GM18861 (cell line): Measurements from ENCODE around the gene NSD1.

Experiments used
- ATAC-seq: cut with Tn5 transposase; IDR thresholded peaks from one replicate; pipeline ENCODE4 v1.9.1; 2021; ENCODE audit not compliant: unreplicated experiment

NSD1 gene

DNA sequence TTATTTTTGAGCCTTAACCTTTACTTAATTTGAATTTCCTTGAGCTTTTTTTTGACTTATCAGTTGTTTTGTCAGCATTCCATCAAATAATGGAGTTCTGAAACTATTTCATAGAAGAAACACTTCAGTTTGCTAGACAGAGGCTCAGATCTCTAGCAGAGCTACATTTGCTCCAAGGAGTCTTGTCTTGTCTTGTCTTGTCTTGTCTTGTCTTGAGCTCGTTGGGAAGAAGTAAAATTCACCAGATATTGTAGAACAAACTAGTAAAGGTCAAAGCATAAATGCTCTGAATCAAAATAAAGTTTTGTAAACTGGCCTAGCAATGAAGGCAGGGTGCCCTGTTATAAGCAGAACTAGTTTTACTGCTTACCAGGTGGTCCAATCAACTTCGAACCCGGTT lies 136.4 kb downstream of the NSD1 start:
- no peak for ATAC-seq

DNA sequence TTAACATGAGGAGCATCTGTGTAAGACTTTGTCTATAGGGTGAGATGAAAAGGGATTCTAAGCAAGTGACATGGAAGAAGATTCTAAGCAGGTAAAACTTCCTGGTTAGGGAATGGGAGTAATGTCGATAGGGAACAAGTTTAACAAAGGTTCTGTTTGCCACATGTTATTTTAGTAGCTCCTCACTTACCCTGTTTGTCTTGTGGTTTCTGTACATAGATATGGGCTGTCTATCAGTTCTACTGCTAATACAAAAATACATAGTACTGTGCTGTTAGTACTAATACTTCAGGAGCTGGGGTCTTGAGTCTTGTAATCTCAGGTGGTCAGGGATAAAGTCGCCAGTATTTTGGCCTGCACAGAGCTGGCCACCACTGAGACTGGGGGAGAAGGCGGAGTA lies 137.1 kb downstream of the NSD1 start:
- no peak for ATAC-seq

DNA sequence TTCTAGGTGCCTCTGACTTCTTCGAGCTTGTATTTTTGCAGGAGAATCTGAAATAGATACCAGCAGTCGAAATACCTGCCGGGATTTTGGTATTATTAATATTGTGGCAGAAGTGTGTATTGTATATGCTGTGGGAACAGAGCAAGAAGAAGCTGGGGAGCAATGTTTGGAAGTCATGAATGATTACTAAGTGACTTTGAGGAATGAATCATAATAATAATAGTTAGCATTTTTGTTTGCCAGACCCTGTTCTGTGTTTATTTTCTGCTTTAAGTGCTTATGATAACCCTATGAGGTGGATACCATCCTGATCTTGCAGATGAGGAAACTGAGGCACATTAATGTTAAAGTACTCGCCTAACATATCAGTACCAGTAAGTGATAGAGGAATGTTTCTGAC lies 137.5 kb downstream of the NSD1 start:
- ATAC-seq, result no peak

DNA sequence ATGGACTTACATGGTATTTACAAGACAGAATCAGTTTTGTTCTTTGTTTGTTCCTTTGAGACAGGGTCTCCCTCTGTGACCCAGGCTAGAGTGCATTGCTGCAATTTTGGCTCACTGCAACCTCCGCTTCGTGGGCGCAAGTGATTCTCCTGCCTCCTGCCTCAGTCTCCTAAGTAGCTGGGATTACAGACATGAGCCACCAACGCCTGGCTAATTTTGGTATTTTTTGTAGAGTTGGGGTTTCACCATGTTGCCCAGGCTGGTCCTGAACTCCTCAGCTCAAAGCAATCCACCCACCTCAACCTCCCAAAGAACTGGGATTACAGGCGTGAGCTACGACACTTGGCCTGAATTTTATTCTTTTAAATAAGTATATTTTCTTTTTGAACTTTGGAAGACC lies 142.3 kb downstream of the NSD1 start:
- ATAC-seq, result no peak

DNA sequence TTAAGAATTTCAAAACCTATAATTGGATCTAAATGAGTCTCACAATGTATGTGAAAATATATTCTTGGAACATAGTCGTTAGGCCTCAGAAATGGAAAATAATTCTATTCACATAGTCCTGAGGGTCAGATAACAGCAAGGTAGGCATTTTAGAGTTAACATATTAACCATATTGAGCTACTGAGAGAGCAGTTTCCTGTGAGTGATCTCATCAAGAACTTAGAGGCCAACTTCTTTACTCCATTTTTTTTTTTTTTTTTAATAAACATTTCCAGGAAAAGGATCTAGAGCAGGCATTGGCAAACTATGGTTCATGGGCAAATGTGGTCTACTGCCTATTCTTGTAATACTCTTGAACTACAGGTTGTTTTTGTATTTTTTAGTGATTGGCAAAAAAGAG lies 143.3 kb downstream of the NSD1 start:
- ATAC-seq, result no peak

DNA sequence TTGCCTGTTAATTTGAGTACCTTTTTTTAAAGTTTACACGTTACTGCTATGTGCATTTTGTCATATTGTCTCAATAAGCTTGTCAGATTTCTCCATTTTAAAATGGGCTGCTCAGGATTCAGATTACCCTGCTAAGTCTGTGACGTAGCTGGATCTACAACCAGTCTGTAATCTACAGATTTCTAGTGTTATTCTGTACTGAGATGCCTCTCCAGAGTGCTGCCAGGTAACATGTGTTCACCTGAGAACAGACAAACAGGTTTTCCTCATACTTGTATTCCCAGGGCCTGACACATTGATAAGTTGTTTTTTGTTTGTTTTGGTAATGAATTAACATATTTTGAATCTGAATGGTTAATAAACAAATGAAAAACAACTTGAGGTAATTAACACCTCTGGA lies 154.6 kb downstream of the NSD1 start:
- ATAC-seq, result no peak

DNA sequence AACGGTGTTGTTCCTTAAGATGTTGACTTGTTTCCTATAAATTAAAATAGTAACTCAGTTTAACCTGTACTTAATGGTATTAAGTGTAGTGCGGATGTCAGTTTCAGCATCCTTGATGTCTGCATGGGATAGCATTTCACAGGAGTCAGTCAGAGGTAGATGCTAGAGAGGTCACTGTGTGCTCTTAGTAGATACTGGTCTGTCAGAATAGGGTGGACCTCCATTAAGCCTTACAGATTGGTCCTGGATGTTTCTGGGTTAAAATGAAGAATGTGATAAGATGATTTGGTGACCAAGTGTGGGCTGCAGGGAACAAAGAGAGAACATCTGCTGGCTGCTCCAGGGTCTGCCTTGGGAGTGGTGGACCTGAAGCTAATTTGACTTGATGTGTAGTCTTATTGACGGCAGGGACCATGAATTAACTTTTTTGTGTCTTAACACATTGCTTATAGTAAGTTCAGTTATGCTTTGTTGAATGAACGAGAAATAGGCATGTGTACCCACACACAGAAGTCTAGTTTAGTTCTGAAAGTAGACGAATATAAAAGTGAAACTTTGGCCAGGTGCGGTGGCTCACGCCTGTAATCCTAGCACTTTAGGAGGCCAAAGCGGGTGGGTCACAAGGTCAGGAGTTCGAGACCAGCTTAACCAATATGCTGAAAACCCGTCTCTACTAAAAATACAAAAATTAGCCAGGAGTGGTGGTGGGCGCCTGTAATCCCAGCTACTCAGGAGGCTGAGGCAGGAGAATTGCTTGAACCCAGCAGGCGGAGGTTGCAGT lies 157.4 kb downstream of the NSD1 start:
- ATAC-seq, result no peak

DNA sequence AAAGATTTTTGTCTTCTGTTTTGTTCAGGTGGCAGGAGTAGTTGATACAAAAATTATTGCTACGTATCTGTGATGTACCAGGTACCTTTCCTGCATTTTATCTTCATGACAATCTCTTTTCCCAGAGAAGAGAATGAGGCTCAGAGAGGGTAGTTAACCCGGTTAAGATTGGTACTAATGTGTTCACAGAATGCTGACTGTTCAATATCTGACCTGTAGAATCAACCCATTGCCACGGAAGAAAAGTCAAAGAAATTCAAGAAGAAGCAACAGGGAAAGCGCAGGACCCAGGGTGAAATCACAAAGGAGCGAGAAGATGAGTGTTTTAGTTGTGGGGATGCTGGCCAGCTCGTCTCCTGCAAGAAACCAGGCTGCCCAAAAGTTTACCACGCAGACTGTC lies 158.2 kb downstream of the NSD1 start:
- no peak for ATAC-seq

DNA sequence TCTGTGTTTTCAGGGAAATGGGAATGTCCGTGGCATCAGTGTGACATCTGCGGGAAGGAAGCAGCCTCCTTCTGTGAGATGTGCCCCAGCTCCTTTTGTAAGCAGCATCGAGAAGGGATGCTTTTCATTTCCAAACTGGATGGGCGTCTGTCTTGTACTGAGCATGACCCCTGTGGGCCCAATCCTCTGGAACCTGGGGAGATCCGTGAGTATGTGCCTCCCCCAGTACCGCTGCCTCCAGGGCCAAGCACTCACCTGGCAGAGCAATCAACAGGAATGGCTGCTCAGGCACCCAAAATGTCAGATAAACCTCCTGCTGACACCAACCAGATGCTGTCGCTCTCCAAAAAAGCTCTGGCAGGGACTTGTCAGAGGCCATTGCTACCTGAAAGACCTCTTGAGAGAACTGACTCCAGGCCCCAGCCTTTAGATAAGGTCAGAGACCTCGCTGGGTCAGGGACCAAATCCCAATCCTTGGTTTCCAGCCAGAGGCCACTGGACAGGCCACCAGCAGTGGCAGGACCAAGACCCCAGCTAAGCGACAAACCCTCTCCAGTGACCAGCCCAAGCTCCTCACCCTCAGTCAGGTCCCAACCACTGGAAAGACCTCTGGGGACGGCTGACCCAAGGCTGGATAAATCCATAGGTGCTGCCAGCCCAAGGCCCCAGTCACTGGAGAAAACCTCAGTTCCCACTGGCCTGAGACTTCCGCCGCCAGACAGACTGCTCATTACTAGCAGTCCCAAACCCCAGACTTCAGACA lies 160.4 kb downstream of the NSD1 start:
- ATAC-seq, result no peak

DNA sequence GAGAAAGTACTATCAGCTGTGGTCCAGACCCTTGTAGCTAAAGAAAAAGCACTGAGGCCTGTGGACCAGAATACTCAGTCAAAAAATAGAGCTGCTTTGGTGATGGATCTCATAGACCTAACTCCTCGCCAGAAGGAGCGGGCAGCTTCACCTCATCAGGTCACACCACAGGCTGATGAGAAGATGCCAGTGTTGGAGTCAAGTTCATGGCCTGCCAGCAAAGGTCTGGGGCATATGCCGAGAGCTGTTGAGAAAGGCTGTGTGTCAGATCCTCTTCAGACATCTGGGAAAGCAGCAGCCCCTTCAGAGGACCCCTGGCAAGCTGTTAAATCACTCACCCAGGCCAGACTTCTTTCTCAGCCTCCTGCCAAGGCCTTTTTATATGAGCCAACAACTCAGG lies 161.1 kb downstream of the NSD1 start:
- ATAC-seq, result no peak

DNA sequence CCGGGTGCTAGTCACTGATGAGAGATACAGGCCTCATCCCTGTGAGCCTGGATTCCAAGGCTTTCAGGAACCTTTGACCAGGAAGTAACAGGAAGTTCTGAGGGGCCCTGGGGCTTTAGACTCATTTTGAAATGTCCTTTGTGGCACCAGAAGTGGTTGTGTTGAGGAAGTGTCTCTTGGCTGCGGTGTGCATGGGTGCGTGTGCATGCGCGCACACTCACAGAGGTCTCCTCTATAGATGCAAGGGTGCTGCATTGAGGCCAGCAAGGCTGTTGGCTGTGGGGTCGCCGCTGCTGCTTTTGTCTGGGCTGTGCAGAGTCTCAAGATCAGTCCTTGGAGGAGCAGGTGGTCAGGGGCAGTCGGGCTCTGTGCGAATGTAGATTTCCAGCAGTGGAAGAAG lies 162.4 kb downstream of the NSD1 start:
- no peak for ATAC-seq

DNA sequence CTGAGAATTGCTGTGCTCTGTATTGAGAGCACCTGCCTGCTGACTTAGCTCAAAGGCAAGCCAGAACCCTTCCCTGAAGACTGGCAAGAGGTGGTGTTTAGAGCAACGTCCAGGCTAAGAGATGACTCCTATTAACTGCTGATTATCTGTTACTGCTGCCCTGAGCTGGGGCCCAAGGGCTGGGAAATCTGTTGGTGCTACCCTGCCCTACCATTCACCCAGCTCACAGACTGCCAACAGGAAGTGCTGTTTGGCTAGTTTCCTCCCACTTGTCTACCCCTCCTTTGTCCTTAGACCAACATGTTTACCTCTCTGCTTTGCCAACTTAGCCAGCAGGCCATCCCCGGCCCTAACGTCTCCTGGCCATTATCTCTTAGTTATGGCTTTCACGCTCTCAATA lies 163.0 kb downstream of the NSD1 start:
- no peak for ATAC-seq

DNA sequence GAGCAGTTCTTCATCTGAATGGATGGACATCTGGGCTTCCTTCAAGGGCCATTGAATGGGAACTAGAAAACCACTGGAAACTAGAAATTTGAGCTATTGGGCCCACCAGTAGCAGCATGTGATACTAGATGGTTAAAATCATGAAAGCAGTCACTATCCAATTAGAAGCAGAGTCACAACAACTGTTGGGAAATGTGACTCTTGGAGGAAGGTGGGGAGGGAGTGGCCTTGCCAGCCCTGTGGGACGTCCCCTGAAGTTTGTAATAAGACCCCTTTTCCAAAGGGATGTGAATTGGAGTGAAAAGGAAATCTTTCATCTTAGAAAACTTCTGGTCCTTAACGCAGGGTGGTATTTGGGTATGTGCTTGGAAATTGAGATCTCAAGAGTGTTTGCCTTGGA lies 164.3 kb downstream of the NSD1 start:
- no peak for ATAC-seq

DNA sequence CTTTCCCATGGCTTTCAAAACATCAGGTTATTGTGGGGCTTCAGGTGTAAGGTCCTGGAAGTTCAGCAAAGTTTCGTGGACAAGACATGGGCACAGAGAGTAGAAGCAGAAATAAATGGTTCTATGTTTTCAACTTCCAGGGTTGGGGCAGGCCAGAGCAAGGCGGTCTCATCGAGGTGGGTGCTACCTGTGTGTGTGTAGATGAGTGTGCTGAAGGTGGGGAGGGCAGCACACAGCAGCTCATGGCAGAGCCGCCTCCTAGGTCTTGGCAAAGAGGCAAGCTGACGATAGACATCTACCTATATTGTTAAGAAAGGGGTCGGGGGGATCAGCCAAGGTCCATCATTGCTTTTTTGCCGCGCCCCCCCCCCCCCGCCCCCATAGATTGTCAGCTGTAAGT lies 166.1 kb downstream of the NSD1 start:
- ATAC-seq, result no peak

DNA sequence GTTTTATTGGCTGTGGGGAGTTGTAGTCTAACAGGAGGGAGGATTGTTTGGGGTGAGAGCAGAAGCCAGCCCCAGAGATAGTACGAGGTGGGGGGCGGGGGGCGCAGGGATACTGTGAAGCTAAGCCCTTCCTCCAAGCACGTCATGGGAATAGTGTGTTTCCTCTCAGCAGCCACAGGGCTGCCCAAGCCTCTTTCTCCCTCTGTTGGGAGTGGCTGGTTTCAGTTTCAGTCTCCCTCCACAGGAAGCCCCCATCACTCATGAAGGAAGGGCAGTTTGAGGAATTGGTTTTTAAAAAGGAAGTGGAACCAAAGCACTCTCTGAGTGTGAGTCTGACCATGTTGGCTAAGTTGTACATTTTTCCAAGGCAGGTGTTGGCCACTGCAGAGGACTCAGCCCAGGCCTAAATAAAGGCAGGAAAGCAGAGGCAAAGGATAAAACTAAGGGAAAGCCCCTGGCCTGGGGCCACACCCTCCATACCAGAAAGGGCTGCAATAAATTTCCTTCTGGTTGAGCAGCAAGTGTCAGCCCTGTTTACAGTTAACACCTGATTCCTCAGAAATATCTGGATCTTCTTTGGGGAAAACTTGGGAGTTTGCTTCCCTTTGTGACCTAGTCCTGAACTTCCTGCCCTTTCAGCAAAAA lies 166.8 kb downstream of the NSD1 start:
- peak; percentile 36 for ATAC-seq

DNA sequence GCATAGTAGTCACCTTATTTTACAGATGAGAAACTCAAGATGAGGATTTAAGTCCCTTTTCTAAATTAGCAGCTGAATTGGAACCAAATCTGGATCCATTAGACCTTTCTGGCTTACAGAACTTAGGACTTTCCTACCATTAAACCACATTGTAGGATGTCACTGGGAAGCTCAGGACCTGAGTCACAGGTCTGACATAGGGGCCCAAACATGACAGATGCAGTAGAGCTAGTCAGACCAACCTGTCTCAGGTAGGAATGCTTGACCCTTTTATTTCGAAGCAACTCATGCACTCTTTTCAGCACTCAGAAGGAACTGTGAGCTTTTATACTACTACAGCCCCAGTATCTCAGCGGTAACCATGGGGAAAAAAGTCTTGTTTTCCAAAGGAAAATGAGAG lies 167.4 kb downstream of the NSD1 start:
- no peak for ATAC-seq

DNA sequence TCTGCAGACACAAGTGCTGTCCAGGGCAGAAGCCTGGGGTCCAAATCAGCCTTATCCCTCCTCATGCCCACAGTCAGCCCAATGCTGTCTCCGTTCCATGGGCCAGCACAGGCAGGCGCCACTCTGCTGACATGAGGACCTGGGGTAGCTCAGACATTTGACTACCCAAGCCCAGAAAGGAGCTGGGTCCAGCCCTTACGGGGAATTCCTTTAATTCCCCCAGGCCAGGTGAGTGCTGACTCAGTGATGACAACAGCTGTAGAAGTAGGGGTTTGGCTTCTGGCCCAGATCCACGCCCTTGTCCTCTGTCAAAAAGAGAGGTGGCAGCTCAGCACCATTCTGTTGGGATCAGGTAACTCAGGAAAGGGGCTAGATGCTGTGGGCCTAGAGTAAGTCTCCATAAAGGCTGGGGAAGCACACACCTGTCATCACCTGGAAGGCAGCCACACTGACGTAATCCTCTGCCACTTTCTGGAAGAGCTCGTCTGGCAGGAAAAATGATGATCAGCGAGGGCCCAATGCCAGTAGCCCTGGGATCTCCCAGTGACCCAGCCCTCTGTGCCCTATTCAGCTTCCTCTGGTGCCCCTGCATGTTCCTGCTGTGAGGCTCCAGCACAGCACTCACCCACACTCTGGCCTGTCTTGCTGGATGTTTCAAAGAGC lies 168.1 kb downstream of the NSD1 start:
- ATAC-seq, result no peak

DNA sequence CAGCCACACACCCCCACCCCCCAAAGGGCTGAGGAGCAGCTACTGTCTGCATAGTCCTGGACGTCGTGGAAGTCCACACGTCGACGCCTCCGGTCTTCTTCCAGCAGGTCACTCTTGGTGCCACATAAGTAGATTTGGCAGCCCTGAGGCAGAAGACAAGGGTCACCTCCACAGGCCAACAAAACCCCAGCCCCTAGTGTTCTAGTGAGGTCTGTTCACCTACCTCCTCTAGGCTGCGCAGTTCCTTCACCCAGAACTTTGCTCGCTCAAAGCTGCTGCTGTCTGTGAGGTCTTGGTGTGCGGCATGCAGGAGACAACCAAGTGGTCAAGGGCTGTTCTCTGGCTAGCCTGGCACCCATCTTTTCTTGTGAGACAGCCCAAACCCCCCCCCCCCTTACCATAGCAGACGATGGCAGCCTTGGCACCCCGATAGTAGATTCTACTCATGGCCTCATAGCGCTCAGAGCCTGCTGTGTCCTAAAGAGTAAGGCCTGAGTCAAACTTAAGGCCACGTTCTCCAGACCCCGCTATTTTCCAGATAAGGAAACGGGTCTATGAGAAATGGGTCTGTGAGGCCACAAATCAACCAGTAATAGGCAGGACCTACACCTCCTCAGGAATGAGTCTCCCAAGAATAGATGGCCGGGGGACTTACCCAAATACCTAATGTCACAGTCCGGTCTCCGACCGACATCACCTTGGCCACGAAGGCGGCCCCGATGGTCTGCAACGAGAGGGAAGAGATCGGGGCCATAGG lies 169.0 kb downstream of the NSD1 start:
- no peak for ATAC-seq

DNA sequence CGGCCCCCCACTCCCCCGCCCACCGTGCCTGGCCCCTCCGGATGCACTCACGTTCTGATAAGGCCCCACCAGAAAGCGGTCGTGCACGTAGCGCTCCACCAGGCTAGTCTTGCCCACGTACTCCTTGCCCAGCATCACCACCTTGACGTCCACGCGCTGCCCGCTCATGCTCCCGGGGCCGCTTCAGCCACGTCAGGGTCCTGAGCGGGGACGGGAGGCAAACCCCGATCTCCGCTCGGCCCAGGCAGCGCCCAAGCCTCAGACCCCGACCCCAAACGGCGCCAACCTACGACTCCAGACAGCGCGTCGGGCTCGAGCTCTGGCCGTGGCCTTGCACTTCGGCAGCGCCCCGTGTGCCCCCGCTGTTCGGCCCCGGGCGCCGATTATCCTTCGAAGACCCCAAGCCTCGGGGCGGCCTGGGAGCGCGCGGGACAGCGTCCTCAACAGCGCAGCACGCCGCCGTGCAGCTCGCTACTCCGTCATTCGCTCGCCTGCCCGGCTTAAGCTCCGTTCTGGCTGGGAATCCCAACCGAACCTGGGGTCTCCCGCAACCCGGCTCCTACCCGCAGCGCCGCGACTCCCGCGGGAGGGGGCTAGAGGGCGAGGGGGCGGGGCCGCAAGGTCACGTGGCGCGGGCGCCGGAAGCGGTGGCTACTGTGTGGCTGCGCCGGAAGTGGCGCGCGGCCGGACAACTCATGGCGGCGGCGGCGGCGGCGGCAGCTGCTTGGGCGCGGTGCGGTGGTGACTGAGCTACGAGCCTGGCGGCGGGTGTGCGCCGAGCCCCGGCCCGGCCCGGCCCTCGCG lies 169.8 kb downstream of the NSD1 start, which contains the start of the genes PRELID1 and RAB24:
TSS of gene PRELID1 (plus strand) at position 679 of the 804 bp plus-strand sequence. CDS start 187 bp downstream, outside the sequence.
TSS of gene RAB24 (minus strand) at position 599 of the 804 bp plus-strand sequence. CDS start at position 168, 431 bp downstream.
- peak; percentile 34 for ATAC-seq

DNA sequence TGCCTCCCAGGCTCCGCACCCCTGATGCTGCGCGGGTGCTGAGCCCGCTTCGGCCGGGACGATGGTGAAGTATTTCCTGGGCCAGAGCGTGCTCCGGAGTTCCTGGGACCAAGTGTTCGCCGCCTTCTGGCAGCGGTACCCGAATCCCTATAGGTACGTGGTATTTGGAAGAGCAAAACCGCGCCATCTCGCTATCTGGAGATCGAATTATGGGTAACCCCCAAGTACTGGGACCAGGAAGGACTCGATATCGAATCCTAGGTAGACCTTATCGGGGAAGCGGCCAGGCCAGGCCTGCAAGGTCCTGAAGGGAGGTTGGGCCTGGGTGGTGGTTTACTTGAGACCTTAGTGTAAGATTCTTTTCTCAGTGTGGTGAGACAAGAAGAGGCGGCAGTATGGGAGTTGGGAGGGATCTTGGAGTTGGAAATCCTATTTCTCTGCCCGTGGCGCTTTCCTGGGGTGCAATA lies 170.4 kb downstream of the NSD1 start:
- ATAC-seq, result no peak
